GM23338 (cell line): ENCODE data around the gene AOAH. TPM values are rescaled to one million over a fixed set of nuclear protein-coding genes. Genes with fewer than 3 reads are reported as not detected.

Experiments
- ATAC-seq: fragments of 200-7000 bp; cut with Tn5 transposase; 3 replicates; pipeline ENCODE4 v1.9.1; 2020
- DNase-seq: peaks from one replicate; pipeline ENCODE4 v3.0.0-alpha.2; 2015; ENCODE audit warnings: low spot score
- H2AFZ ChIP-seq: fragments of 200-600 bp; sonication (generic); 2 replicates; pipeline ENCODE4 v1.8.0; 2016; ENCODE audit warnings: antibody characterized with exemption, mild to moderate bottlenecking, moderate library complexity
- H3F3A ChIP-seq: fragments of 200-600 bp; sonication (generic); replicated peaks from 2 replicates; pipeline ENCODE4 v1.8.0; 2017; ENCODE audit warnings: antibody characterized with exemption, mixed run types, low read depth
- H3K27ac ChIP-seq: fragments of 200-600 bp; sonication (generic); 2 replicates; pipeline ENCODE4 v1.6.1; 2016; ENCODE audit warnings: low read depth
- H3K27me3 ChIP-seq: fragments of 200-600 bp; sonication (generic); 2 replicates; pipeline ENCODE4 v1.8.0; 2016; ENCODE audit warnings: mild to moderate bottlenecking, mixed run types, moderate library complexity; ENCODE audit not compliant: insufficient read depth
- H3K36me3 ChIP-seq: fragments of 200-600 bp; sonication (generic); 2 replicates; pipeline ENCODE4 v1.8.0; 2016; ENCODE audit warnings: mild to moderate bottlenecking; ENCODE audit not compliant: insufficient read depth
- H3K4me1 ChIP-seq: fragments of 200-600 bp; sonication (generic); 2 replicates; pipeline ENCODE4 v1.8.0; 2016; ENCODE audit warnings: mild to moderate bottlenecking, moderate library complexity; ENCODE audit not compliant: insufficient read depth
- H3K4me2 ChIP-seq: fragments of 200-600 bp; sonication (generic); 2 replicates; pipeline ENCODE4 v1.7.1; 2017; ENCODE audit warnings: mixed run types
- H3K4me3 ChIP-seq: fragments of 200-600 bp; sonication (generic); 2 replicates; pipeline ENCODE4 v1.6.1; 2016; ENCODE audit warnings: mixed run types
- H3K79me2 ChIP-seq: fragments of 200-600 bp; sonication (generic); replicated peaks from 2 replicates; pipeline ENCODE4 v1.8.0; 2017; ENCODE audit warnings: mild to moderate bottlenecking; ENCODE audit not compliant: insufficient read depth
- H3K9me2 ChIP-seq: fragments of 200-600 bp; sonication (generic); 2 replicates; pipeline ENCODE4 v1.8.0; 2017; ENCODE audit not compliant: insufficient read depth
- H4K20me1 ChIP-seq: fragments of 200-600 bp; sonication (generic); replicated peaks from 2 replicates; pipeline ENCODE4 v1.8.0; 2017; ENCODE audit warnings: mild to moderate bottlenecking; ENCODE audit not compliant: insufficient read depth
- H3K27ac Mint-ChIP-seq: 2 replicates; pipeline ENCODE4 v1.8.0; 2020; ENCODE audit warnings: inconsistent platforms, mild to moderate bottlenecking, moderate library complexity, mixed read lengths
- H3K27me3 Mint-ChIP-seq: 3 replicates; pipeline ENCODE4 v1.8.0; 2022; ENCODE audit warnings: low read depth, mild to moderate bottlenecking, moderate library complexity, mixed read lengths, inconsistent platforms; ENCODE audit not compliant: insufficient read depth, poor library complexity
- H3K36me3 Mint-ChIP-seq: 3 replicates; pipeline ENCODE4 v1.8.0; 2021; ENCODE audit warnings: low read depth, mild to moderate bottlenecking, inconsistent platforms, moderate library complexity, mixed read lengths
- H3K4me1 Mint-ChIP-seq: 3 replicates; pipeline ENCODE4 v1.8.0; 2020; ENCODE audit warnings: mild to moderate bottlenecking, inconsistent platforms, mixed read lengths
- H3K4me3 Mint-ChIP-seq: 3 replicates; pipeline ENCODE4 v1.8.0; 2021; ENCODE audit warnings: moderate library complexity, mild to moderate bottlenecking, inconsistent platforms, mixed read lengths
- H3K9me3 Mint-ChIP-seq: 3 replicates; pipeline ENCODE4 v1.8.0; 2020; ENCODE audit warnings: moderate library complexity, mild to moderate bottlenecking, inconsistent platforms, mixed read lengths
- EZH2 ChIP-seq: fragments of 200-600 bp; sonication (generic); IDR thresholded peaks from one replicate; pipeline ENCODE4 v1.8.0; 2017; ENCODE audit warnings: antibody characterized with exemption, mild to moderate bottlenecking, low read depth; ENCODE audit not compliant: unreplicated experiment
- EZH2phosphoT487 ChIP-seq: fragments of 200-600 bp; sonication (generic); IDR thresholded peaks from one replicate; pipeline ENCODE4 v1.8.1; 2018; ENCODE audit warnings: antibody characterized with exemption; ENCODE audit not compliant: unreplicated experiment
- NANOG ChIP-seq: IDR thresholded peaks from 2 replicates; pipeline ENCODE4 v1.6.1; 2016; ENCODE audit warnings: antibody characterized with exemption, borderline replicate concordance
- STAT1 ChIP-seq: IDR thresholded peaks from one replicate; pipeline ENCODE4 v1.6.1; 2016; ENCODE audit warnings: antibody characterized with exemption; ENCODE audit not compliant: unreplicated experiment
- ZNF114 ChIP-seq: fragments of 250-450 bp; sonication (Bioruptor Pico); IDR thresholded peaks from 2 replicates; pipeline ENCODE4 v1.5.0; 2020; ENCODE audit warnings: mild to moderate bottlenecking, moderate library complexity
- polyA plus RNA-seq: library from polyadenylated mRNA; unstranded; fragments of >200 nt; fragmentation: Nextera tagmentation; extraction: Ambion mirVana; gene quantifications from 2 replicates; pipeline ENCODE4 v1.2.1, GENCODE V29; 2016
- total RNA-seq: library from RNA; depleted of rRNA; stranded (reverse); fragments of >200 nt; shearing (Covaris generic); gene quantifications from 2 replicates; pipeline ENCODE4 v1.2.3, GENCODE V29; 2014
- TF ChIP-seq, protein P1 (sequence below): IDR thresholded peaks from one replicate; pipeline ENCODE4 v1.6.1; 2018; ENCODE audit warnings: antibody characterized with exemption; ENCODE audit not compliant: unreplicated experiment
- TF ChIP-seq, protein P2 (sequence below), 2 experiments: fragments of 200-600 bp in 1 of 2; sonication (generic) in 1 of 2; conservative IDR thresholded peaks; 2 replicates each; pipeline versions ENCODE4 v1.5.1 to v1.6.1; 2016 to 2017; ENCODE audit warnings: antibody characterized with exemption in 2 of 2, low read depth in 2 of 2, mild to moderate bottlenecking in 2 of 2, moderate library complexity in 1 of 2
- TF ChIP-seq, protein P3 (sequence below): IDR thresholded peaks from 2 replicates; pipeline ENCODE4 v1.6.1; 2016; ENCODE audit warnings: antibody characterized with exemption
- TF ChIP-seq, protein P4 (sequence below): fragments of 250-450 bp; sonication (Bioruptor Pico); IDR thresholded peaks from 2 replicates; pipeline ENCODE4 v1.5.0; 2020; ENCODE audit warnings: mild to moderate bottlenecking, moderate library complexity

The AOAH gene
- total and polyA plus RNA-seq, 2 experiments from 2014 or later: not detected

DNA sequence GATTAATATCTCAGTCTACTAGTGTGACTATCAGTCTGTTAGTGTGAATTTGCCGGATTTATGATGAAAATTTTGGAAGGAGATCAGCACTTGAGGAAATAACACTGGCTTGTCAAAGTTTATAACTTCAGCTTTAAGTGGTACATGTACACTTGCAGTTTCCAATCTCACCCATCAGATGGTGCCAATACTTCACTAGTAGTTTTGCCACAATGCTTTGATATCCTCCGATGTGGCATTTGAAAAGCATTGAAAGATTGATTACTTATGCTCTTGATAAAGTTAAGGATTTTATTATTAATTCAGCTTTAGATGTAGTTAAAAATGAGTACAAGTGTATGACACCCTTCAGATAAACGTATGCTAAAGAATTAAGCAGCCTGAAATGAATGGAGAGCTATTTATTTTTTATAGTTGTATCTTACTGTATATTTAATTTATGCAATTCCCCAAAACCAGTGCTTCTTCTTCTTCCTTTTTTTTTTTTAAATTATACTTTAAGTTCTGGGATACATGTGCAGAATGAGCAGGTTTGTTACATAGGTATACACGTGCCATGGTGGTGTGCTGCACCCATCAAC lies 236.4 kb downstream of the AOAH start:
- no peaks in the 10 kb centered on the region for H4K20me1 ChIP-seq
- H3K36me3 ChIP-seq: no peaks in the 10 kb centered on the region
- TF ChIP-seq, protein P1, sequence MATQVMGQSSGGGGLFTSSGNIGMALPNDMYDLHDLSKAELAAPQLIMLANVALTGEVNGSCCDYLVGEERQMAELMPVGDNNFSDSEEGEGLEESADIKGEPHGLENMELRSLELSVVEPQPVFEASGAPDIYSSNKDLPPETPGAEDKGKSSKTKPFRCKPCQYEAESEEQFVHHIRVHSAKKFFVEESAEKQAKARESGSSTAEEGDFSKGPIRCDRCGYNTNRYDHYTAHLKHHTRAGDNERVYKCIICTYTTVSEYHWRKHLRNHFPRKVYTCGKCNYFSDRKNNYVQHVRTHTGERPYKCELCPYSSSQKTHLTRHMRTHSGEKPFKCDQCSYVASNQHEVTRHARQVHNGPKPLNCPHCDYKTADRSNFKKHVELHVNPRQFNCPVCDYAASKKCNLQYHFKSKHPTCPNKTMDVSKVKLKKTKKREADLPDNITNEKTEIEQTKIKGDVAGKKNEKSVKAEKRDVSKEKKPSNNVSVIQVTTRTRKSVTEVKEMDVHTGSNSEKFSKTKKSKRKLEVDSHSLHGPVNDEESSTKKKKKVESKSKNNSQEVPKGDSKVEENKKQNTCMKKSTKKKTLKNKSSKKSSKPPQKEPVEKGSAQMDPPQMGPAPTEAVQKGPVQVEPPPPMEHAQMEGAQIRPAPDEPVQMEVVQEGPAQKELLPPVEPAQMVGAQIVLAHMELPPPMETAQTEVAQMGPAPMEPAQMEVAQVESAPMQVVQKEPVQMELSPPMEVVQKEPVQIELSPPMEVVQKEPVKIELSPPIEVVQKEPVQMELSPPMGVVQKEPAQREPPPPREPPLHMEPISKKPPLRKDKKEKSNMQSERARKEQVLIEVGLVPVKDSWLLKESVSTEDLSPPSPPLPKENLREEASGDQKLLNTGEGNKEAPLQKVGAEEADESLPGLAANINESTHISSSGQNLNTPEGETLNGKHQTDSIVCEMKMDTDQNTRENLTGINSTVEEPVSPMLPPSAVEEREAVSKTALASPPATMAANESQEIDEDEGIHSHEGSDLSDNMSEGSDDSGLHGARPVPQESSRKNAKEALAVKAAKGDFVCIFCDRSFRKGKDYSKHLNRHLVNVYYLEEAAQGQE: no peak
- TF ChIP-seq, protein P2, sequence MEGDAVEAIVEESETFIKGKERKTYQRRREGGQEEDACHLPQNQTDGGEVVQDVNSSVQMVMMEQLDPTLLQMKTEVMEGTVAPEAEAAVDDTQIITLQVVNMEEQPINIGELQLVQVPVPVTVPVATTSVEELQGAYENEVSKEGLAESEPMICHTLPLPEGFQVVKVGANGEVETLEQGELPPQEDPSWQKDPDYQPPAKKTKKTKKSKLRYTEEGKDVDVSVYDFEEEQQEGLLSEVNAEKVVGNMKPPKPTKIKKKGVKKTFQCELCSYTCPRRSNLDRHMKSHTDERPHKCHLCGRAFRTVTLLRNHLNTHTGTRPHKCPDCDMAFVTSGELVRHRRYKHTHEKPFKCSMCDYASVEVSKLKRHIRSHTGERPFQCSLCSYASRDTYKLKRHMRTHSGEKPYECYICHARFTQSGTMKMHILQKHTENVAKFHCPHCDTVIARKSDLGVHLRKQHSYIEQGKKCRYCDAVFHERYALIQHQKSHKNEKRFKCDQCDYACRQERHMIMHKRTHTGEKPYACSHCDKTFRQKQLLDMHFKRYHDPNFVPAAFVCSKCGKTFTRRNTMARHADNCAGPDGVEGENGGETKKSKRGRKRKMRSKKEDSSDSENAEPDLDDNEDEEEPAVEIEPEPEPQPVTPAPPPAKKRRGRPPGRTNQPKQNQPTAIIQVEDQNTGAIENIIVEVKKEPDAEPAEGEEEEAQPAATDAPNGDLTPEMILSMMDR (conservative IDR thresholded peaks at IDR 0.05; ENCODE audit: low read depth in 2 of 2): peak; percentile 83 to 87
- TF ChIP-seq ZNF114 (CRISPR knock-in tag): no peak
- no peak overlapping the region for H2AFZ ChIP-seq
- no peaks in the 10 kb centered on the region for H3F3A ChIP-seq
- no peaks in the 10 kb centered on the region for H3K27me3 ChIP-seq
- Mint-ChIP-seq H3K27ac (no peak overlapping the region), H3K4me1 (no peaks in the 10 kb centered on the region), H3K4me3 (no peak overlapping the region), H3K36me3 (no peaks in the 10 kb centered on the region), H3K9me3 (peaks cover 8% of the 10 kb centered on the region; the same call in 2 of the 3 replicates), H3K27me3 (peaks cover 2% of the 10 kb centered on the region)
- no peaks in the 10 kb centered on the region for H3K79me2 ChIP-seq
- H3K4me2 ChIP-seq: no peak overlapping the region
- H3K27ac ChIP-seq: no peak overlapping the region
- DNase-seq (peak; percentile 66), ATAC-seq (no peak)
- H3K4me1 ChIP-seq: no peaks in the 10 kb centered on the region
- H3K9me2 ChIP-seq: no peaks in the 10 kb centered on the region
- H3K4me3 ChIP-seq: no peak overlapping the region

DNA sequence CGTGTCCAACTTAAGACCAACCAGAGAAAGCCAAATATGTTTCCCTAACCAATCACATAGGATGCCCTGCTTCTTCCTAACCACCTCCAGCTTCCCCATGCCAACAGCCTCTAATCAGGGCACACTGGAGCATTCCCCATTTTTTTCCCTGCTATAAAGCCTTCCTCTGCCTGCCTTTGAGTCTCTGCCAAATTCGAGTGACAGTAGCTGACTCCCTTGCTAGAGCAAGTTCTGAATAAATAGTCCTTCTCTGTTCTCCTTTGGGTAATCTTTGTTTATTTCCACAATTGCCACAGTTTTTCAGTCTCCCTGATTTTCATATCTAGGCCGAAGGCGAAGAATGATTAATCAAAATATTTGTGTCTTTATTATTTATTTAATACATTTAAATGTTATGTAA lies 238.0 kb downstream of the AOAH start:
- Histone ChIP-seq H3K27me3 (no peaks in the 10 kb centered on the region), H4K20me1 (no peaks in the 10 kb centered on the region), H3K36me3 (no peaks in the 10 kb centered on the region), H3K9me2 (0 out of 2 replicates have a peak, but pooled peaks cover 5% of the 10 kb centered on the region), H3K4me3 (no peak overlapping the region), H3F3A (no peaks in the 10 kb centered on the region), H2AFZ (no peak overlapping the region), H3K27ac (no peak overlapping the region), H3K4me1 (no peaks in the 10 kb centered on the region), H3K4me2 (no peak overlapping the region), H3K79me2 (no peaks in the 10 kb centered on the region)
- Mint-ChIP-seq H3K36me3 (no peaks in the 10 kb centered on the region), H3K4me3 (no peak overlapping the region), H3K9me3 (peaks cover 8% of the 10 kb centered on the region; the same call in 2 of the 3 replicates), H3K27ac (no peak overlapping the region), H3K4me1 (no peaks in the 10 kb centered on the region), H3K27me3 (peaks cover 2% of the 10 kb centered on the region)
- ATAC-seq (no peak), DNase-seq (no peak)
- TF ChIP-seq, protein P3, sequence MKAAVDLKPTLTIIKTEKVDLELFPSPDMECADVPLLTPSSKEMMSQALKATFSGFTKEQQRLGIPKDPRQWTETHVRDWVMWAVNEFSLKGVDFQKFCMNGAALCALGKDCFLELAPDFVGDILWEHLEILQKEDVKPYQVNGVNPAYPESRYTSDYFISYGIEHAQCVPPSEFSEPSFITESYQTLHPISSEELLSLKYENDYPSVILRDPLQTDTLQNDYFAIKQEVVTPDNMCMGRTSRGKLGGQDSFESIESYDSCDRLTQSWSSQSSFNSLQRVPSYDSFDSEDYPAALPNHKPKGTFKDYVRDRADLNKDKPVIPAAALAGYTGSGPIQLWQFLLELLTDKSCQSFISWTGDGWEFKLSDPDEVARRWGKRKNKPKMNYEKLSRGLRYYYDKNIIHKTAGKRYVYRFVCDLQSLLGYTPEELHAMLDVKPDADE: no peak
- no peak for TF ChIP-seq NANOG
- TF ChIP-seq ZNF114 (CRISPR knock-in tag): no peak
- TF ChIP-seq, protein P4, sequence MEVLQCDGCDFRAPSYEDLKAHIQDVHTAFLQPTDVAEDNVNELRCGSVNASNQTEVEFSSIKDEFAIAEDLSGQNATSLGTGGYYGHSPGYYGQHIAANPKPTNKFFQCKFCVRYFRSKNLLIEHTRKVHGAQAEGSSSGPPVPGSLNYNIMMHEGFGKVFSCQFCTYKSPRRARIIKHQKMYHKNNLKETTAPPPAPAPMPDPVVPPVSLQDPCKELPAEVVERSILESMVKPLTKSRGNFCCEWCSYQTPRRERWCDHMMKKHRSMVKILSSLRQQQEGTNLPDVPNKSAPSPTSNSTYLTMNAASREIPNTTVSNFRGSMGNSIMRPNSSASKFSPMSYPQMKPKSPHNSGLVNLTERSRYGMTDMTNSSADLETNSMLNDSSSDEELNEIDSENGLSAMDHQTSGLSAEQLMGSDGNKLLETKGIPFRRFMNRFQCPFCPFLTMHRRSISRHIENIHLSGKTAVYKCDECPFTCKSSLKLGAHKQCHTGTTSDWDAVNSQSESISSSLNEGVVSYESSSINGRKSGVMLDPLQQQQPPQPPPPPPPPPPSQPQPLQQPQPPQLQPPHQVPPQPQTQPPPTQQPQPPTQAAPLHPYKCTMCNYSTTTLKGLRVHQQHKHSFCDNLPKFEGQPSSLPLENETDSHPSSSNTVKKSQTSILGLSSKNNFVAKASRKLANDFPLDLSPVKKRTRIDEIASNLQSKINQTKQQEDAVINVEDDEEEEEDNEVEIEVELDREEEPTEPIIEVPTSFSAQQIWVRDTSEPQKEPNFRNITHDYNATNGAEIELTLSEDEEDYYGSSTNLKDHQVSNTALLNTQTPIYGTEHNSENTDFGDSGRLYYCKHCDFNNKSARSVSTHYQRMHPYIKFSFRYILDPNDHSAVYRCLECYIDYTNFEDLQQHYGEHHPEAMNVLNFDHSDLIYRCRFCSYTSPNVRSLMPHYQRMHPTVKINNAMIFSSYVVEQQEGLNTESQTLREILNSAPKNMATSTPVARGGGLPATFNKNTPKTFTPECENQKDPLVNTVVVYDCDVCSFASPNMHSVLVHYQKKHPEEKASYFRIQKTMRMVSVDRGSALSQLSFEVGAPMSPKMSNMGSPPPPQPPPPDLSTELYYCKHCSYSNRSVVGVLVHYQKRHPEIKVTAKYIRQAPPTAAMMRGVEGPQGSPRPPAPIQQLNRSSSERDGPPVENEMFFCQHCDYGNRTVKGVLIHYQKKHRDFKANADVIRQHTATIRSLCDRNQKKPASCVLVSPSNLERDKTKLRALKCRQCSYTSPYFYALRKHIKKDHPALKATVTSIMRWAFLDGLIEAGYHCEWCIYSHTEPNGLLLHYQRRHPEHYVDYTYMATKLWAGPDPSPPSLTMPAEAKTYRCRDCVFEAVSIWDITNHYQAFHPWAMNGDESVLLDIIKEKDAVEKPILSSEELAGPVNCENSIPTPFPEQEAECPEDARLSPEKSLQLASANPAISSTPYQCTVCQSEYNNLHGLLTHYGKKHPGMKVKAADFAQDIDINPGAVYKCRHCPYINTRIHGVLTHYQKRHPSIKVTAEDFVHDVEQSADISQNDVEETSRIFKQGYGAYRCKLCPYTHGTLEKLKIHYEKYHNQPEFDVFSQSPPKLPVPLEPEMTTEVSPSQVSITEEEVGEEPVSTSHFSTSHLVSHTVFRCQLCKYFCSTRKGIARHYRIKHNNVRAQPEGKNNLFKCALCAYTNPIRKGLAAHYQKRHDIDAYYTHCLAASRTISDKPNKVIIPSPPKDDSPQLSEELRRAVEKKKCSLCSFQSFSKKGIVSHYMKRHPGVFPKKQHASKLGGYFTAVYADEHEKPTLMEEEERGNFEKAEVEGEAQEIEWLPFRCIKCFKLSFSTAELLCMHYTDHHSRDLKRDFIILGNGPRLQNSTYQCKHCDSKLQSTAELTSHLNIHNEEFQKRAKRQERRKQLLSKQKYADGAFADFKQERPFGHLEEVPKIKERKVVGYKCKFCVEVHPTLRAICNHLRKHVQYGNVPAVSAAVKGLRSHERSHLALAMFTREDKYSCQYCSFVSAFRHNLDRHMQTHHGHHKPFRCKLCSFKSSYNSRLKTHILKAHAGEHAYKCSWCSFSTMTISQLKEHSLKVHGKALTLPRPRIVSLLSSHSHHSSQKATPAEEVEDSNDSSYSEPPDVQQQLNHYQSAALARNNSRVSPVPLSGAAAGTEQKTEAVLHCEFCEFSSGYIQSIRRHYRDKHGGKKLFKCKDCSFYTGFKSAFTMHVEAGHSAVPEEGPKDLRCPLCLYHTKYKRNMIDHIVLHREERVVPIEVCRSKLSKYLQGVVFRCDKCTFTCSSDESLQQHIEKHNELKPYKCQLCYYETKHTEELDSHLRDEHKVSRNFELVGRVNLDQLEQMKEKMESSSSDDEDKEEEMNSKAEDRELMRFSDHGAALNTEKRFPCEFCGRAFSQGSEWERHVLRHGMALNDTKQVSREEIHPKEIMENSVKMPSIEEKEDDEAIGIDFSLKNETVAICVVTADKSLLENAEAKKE: no peak
- TF ChIP-seq EZH2phosphoT487: no peak
- no peak for TF ChIP-seq STAT1
- TF ChIP-seq EZH2: no peak
